Activated CD4-positive, alpha-beta T cell treated with anti-CD3 and anti-CD28 coated beads, Interleukin-2, amount 10 ng/mL, durations not matched to agents 24 days and 14 days (primary cell): Measurements from ENCODE around the gene GPX6. TPM values are rescaled to one million over a fixed set of nuclear protein-coding genes. Genes with fewer than 3 reads are reported as not detected.
A peak's percentile ranks its signal among the peaks of the same experiment; 100 is the strongest.
"Not testable (repeated sequence)": the region's sequence is repeated elsewhere in the genome, so short reads cannot be mapped to it uniquely, and the experiment has no call there.

Source experiments
- DNase-seq: peaks from one replicate; pipeline ENCODE4 v3.0.0; 2022
- H3K27ac Mint-ChIP-seq: one replicate; pipeline ENCODE4 v1.8.0; 2022; ENCODE audit warnings: mild to moderate bottlenecking, mixed read lengths
- H3K27me3 Mint-ChIP-seq: one replicate; pipeline ENCODE4 v1.8.0; 2022; ENCODE audit warnings: mixed read lengths
- H3K36me3 Mint-ChIP-seq: one replicate; pipeline ENCODE4 v1.8.0; 2022; ENCODE audit warnings: low read depth, mild to moderate bottlenecking, mixed read lengths
- H3K4me1 Mint-ChIP-seq: one replicate; pipeline ENCODE4 v1.8.0; 2021; ENCODE audit warnings: mixed read lengths
- H3K4me3 Mint-ChIP-seq: one replicate; pipeline ENCODE4 v1.8.0; 2022; ENCODE audit warnings: mild to moderate bottlenecking, moderate library complexity, mixed read lengths
- H3K9me3 Mint-ChIP-seq: one replicate; pipeline ENCODE4 v1.8.0; 2021; ENCODE audit warnings: mixed read lengths
- intact Hi-C: fragments of 100-400 bp; cut with micrococcal nuclease; formaldehyde crosslinking; loops from one replicate; pipeline ENCODE4 v1.15.1; 2023
- total RNA-seq: library from RNA; stranded (reverse); gene quantifications from 2 replicates; pipeline ENCODE4 v1.2.3, GENCODE V29; 2022

The GPX6 gene
- total RNA-seq, 1 donor from 2014 or later, result not detected

- Mint-ChIP-seq H3K9me3 (peaks cover 16% of the 10 kb centered on the region), H3K36me3 (no peaks in the 10 kb centered on the region), H3K4me3 (no peak overlapping the region), H3K4me1 (peaks cover 10% of the 10 kb centered on the region), H3K27ac (no peak overlapping the region), H3K27me3 (peaks cover 67% of the 10 kb centered on the region)
- DNase-seq, result peak; percentile 59
- intact Hi-C loops, result no loop called here
Observed at GRCh38 chr6:28537509-28538140, 22.0 kb upstream of the GPX6 start.

- no peak for DNase-seq
- peaks cover 6% of the 10 kb centered on the region for H3K4me1 Mint-ChIP-seq
- peaks cover 12% of the 10 kb centered on the region for H3K9me3 Mint-ChIP-seq
- H3K4me3 Mint-ChIP-seq, result peak overlapping the region; percentile 54
- no peaks in the 10 kb centered on the region for H3K36me3 Mint-ChIP-seq
- H3K27ac Mint-ChIP-seq, result no peak overlapping the region
- intact Hi-C loops, result no loop called here
- H3K27me3 Mint-ChIP-seq, result peaks cover 62% of the 10 kb centered on the region
Observed at GRCh38 chr6:28537065-28537464, 21.5 kb upstream of the GPX6 start.

GRCh38 chr6:28534875-28535274 is 19.3 kb upstream of the GPX6 start:
- Mint-ChIP-seq H3K4me1 (peaks cover 6% of the 10 kb centered on the region), H3K27ac (no peak overlapping the region), H3K9me3 (peaks cover 4% of the 10 kb centered on the region), H3K27me3 (peaks cover 54% of the 10 kb centered on the region), H3K36me3 (no peaks in the 10 kb centered on the region), H3K4me3 (no peak overlapping the region)
- intact Hi-C loops, result no loop called here
- no peak for DNase-seq

- intact Hi-C loops, result no loop called here
- Mint-ChIP-seq H3K4me1 (peaks cover 6% of the 10 kb centered on the region), H3K27ac (no peak overlapping the region), H3K36me3 (no peaks in the 10 kb centered on the region), H3K27me3 (peaks cover 52% of the 10 kb centered on the region), H3K9me3 (peaks cover 4% of the 10 kb centered on the region), H3K4me3 (no peak overlapping the region)
- no peak for DNase-seq
Observed at GRCh38 chr6:28534306-28534705, 18.7 kb upstream of the GPX6 start.

- H3K9me3 Mint-ChIP-seq, result peaks cover 4% of the 10 kb centered on the region
- intact Hi-C loops, result no loop called here
- no peaks in the 10 kb centered on the region for H3K36me3 Mint-ChIP-seq
- no peak for DNase-seq
- peaks cover 52% of the 10 kb centered on the region for H3K27me3 Mint-ChIP-seq
- H3K27ac Mint-ChIP-seq, result no peak overlapping the region
- no peak overlapping the region for H3K4me3 Mint-ChIP-seq
- no peaks in the 10 kb centered on the region for H3K4me1 Mint-ChIP-seq
Observed at GRCh38 chr6:28531479-28532128, 16.0 kb upstream of the GPX6 start.

- peaks cover 53% of the 10 kb centered on the region for H3K27me3 Mint-ChIP-seq
- intact Hi-C loops, result no loop called here
- no peak overlapping the region for H3K27ac Mint-ChIP-seq
- no peak for DNase-seq
- H3K36me3 Mint-ChIP-seq, result no peaks in the 10 kb centered on the region
- no peak overlapping the region for H3K4me3 Mint-ChIP-seq
- peaks cover 2% of the 10 kb centered on the region for H3K4me1 Mint-ChIP-seq
- H3K9me3 Mint-ChIP-seq, result no peaks in the 10 kb centered on the region
Observed at GRCh38 chr6:28530777-28531176, 15.2 kb upstream of the GPX6 start.

- H3K4me3 Mint-ChIP-seq, result no peak within 1 kb of the TSS
- no peaks in the 10 kb centered on the region for H3K36me3 Mint-ChIP-seq
- H3K27me3 Mint-ChIP-seq, result peaks cover 52% of the 10 kb centered on the region
- H3K4me1 Mint-ChIP-seq, result peaks cover 22% of the 10 kb centered on the region
- no peaks in the 10 kb centered on the region for H3K9me3 Mint-ChIP-seq
- H3K27ac Mint-ChIP-seq, result no peak within 1 kb of the TSS
- DNase-seq, result peak; percentile 63
- intact Hi-C loops, result no loop called here
Observed at GRCh38 chr6:28525496-28526039, 10.0 kb upstream of the GPX6 start, which contains the start of gene GPX5. GPX5 (plus strand) TSS chr6:28525881; CDS start chr6:28526014, 133 bp downstream.

- Mint-ChIP-seq H3K4me1 (peaks cover 22% of the 10 kb centered on the region), H3K27ac (no peak overlapping the region), H3K36me3 (no peaks in the 10 kb centered on the region), H3K27me3 (peaks cover 55% of the 10 kb centered on the region), H3K9me3 (no peaks in the 10 kb centered on the region), H3K4me3 (peak overlapping the region; percentile 29)
- peak; percentile 73 for DNase-seq
- intact Hi-C loops, result no loop called here
Observed at GRCh38 chr6:28523241-28523622, 7.6 kb upstream of the GPX6 start.

GRCh38 chr6:28522594-28523240 is 7.1 kb upstream of the GPX6 start:
- Mint-ChIP-seq H3K4me1 (peaks cover 22% of the 10 kb centered on the region), H3K27ac (no peak overlapping the region), H3K36me3 (no peaks in the 10 kb centered on the region), H3K27me3 (peaks cover 54% of the 10 kb centered on the region), H3K4me3 (no peak overlapping the region), H3K9me3 (no peaks in the 10 kb centered on the region)
- intact Hi-C loops, result no loop called here
- no peak for DNase-seq

GRCh38 chr6:28517964-28518363 is 2.4 kb upstream of the GPX6 start:
- DNase-seq, result no peak
- H3K27me3 Mint-ChIP-seq, result peaks cover 48% of the 10 kb centered on the region
- no peaks in the 10 kb centered on the region for H3K9me3 Mint-ChIP-seq
- H3K4me3 Mint-ChIP-seq, result no peak overlapping the region
- peaks cover 6% of the 10 kb centered on the region for H3K4me1 Mint-ChIP-seq
- H3K36me3 Mint-ChIP-seq, result no peaks in the 10 kb centered on the region
- intact Hi-C loops, result no loop called here
- H3K27ac Mint-ChIP-seq, result no peak overlapping the region

GRCh38 chr6:28512387-28512786 is 3.2 kb downstream of the GPX6 start:
- H3K9me3 Mint-ChIP-seq, DNase-seq, H3K27ac Mint-ChIP-seq, intact Hi-C loops, H3K4me1 Mint-ChIP-seq, H3K4me3 Mint-ChIP-seq, H3K36me3 Mint-ChIP-seq: not testable (repeated sequence)
- H3K27me3 Mint-ChIP-seq, result peaks cover 22% of the 10 kb centered on the region

- H3K4me3 Mint-ChIP-seq, result no peak overlapping the region
- no peak for DNase-seq
- no peaks in the 10 kb centered on the region for H3K9me3 Mint-ChIP-seq
- no peaks in the 10 kb centered on the region for H3K36me3 Mint-ChIP-seq
- no peak overlapping the region for H3K27ac Mint-ChIP-seq
- intact Hi-C loops, result no loop called here
- peaks cover 18% of the 10 kb centered on the region for H3K27me3 Mint-ChIP-seq
- peaks cover 11% of the 10 kb centered on the region for H3K4me1 Mint-ChIP-seq
Observed at GRCh38 chr6:28511628-28512300, 3.8 kb downstream of the GPX6 start.

GRCh38 chr6:28506807-28507475 is 8.7 kb downstream of the GPX6 start:
- H3K4me1 Mint-ChIP-seq, result peaks cover 13% of the 10 kb centered on the region
- H3K36me3 Mint-ChIP-seq, result no peaks in the 10 kb centered on the region
- intact Hi-C loops, result no loop called here
- peak overlapping the region; percentile 4 for H3K27ac Mint-ChIP-seq
- no peak for DNase-seq
- no peaks in the 10 kb centered on the region for H3K9me3 Mint-ChIP-seq
- H3K4me3 Mint-ChIP-seq, result peak overlapping the region; percentile 26
- peaks cover 13% of the 10 kb centered on the region for H3K27me3 Mint-ChIP-seq
